Mesendoderm (in vitro differentiated cells): Measurements from ENCODE around the gene GRID2.

ENCODE experiments used
- DNase-seq: peaks from one replicate; pipeline ENCODE4 v3.0.0; 2013
- H2AK5ac ChIP-seq: 2 replicates; pipeline ENCODE4 v1.6.1; 2013; ENCODE audit warnings: low read length, inconsistent platforms
- H2BK120ac ChIP-seq: 2 replicates; pipeline ENCODE4 v1.6.1; 2013; ENCODE audit warnings: low read depth, mild to moderate bottlenecking, low read length, moderate library complexity, mixed read lengths
- H2BK15ac ChIP-seq: replicated peaks from 2 replicates; pipeline ENCODE4 v1.6.1; 2013; ENCODE audit warnings: low read depth, mild to moderate bottlenecking, moderate library complexity
- H2BK5ac ChIP-seq: 2 replicates; pipeline ENCODE4 v1.6.1; 2013; ENCODE audit warnings: low read length, inconsistent platforms
- H3K18ac ChIP-seq: 2 replicates; pipeline ENCODE4 v1.6.1; 2013; ENCODE audit warnings: mild to moderate bottlenecking, low read length, mixed read lengths
- H3K23ac ChIP-seq: one replicate; pipeline ENCODE4 v1.6.1; 2013; ENCODE audit warnings: low read length
- H3K27ac ChIP-seq: 2 replicates; pipeline ENCODE4 v1.5.1; 2013; ENCODE audit warnings: low read depth, mild to moderate bottlenecking, inconsistent platforms, low read length, moderate library complexity
- H3K27me3 ChIP-seq: 2 replicates; pipeline ENCODE4 v1.6.1; 2013; ENCODE audit warnings: low read length, control low read depth, mild to moderate bottlenecking, inconsistent platforms; ENCODE audit not compliant: insufficient read depth, poor library complexity
- H3K36me3 ChIP-seq: 2 replicates; pipeline ENCODE4 v1.6.1; 2013; ENCODE audit warnings: low read length, inconsistent platforms; ENCODE audit not compliant: control insufficient read depth, insufficient read depth
- H3K4ac ChIP-seq: one replicate; pipeline ENCODE4 v1.6.1; 2013; ENCODE audit warnings: low read depth, mild to moderate bottlenecking, low read length, moderate library complexity
- H3K4me1 ChIP-seq: 2 replicates; pipeline ENCODE4 v1.6.1; 2013; ENCODE audit warnings: low read depth, low read length, inconsistent platforms; ENCODE audit not compliant: control insufficient read depth
- H3K4me2 ChIP-seq: 2 replicates; pipeline ENCODE4 v1.6.1; 2013; ENCODE audit warnings: low read length
- H3K4me3 ChIP-seq: 2 replicates; pipeline ENCODE4 v1.5.1; 2013; ENCODE audit warnings: mild to moderate bottlenecking, low read length
- H3K56ac ChIP-seq: one replicate; pipeline ENCODE4 v1.6.1; 2013; ENCODE audit warnings: low read length
- H3K79me1 ChIP-seq: 2 replicates; pipeline ENCODE4 v1.6.1; 2013; ENCODE audit warnings: low read length, inconsistent platforms
- H3K79me2 ChIP-seq: 2 replicates; pipeline ENCODE4 v1.6.1; 2013; ENCODE audit warnings: mild to moderate bottlenecking, low read length; ENCODE audit not compliant: control insufficient read depth, insufficient read depth
- H3K9ac ChIP-seq: 2 replicates; pipeline ENCODE4 v1.6.1; 2013; ENCODE audit warnings: low read length, inconsistent platforms
- H4K5ac ChIP-seq: one replicate; pipeline ENCODE4 v1.6.1; 2013; ENCODE audit warnings: low read length
- H4K8ac ChIP-seq: one replicate; pipeline ENCODE4 v1.6.1; 2013; ENCODE audit warnings: low read depth, mild to moderate bottlenecking, control low read depth, low read length, moderate library complexity
- WGBS: extraction: QIAGEN DNeasy Blood & Tissue Kit; methylation state at CpG from one replicate; pipeline ENCODE4 v1.1.7; 2013; ENCODE audit warnings: low lambda C conversion rate, missing lambda C conversion rate; ENCODE audit not compliant: insufficient coverage; ENCODE audit errors: extremely low coverage; 5-methylcytosine and 5-hydroxymethylcytosine counted together

GRID2 gene

DNA sequence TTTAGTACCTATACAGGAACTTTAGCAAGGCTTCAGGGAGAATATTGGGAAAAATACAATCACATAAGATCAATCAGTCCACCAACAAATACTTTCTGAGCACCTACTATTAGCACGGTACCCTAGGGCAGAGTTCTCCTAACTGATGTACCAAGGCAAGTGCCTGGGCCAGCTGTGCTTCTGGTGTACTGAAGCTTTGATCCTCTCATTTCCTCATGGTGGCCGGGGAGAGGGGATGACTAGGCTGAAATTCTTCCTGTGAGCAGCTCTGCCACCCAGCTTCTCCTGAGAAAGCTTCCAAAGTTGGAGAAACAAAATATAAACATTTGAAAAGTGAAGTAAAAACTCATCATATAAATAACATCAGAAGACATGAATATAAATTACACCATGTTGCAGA, 1475.5 kb downstream of the GRID2 start:
- H2BK15ac ChIP-seq, result no peak overlapping the region
- no peak overlapping the region for H2AK5ac ChIP-seq
- no peaks in the 10 kb centered on the region for H3K79me2 ChIP-seq
- H3K27me3 ChIP-seq, result no peaks in the 10 kb centered on the region
- H3K4me2 ChIP-seq, result no peak overlapping the region
- no peak overlapping the region for H3K4ac ChIP-seq
- H4K8ac ChIP-seq, result no peak overlapping the region
- WGBS, result no CpG with 5 or more reads among the region's 2 CpGs
- DNase-seq, result peak; percentile 47
- H3K56ac ChIP-seq, result no peak overlapping the region
- H3K36me3 ChIP-seq, result no peaks in the 10 kb centered on the region
- no peak overlapping the region for H3K4me3 ChIP-seq
- no peak overlapping the region for H2BK5ac ChIP-seq
- H3K79me1 ChIP-seq, result no peaks in the 10 kb centered on the region
- peaks cover 3% of the 10 kb centered on the region for H3K4me1 ChIP-seq
- no peak overlapping the region for H4K5ac ChIP-seq
- no peak overlapping the region for H3K27ac ChIP-seq
- no peak overlapping the region for H2BK120ac ChIP-seq
- no peak overlapping the region for H3K23ac ChIP-seq
- H3K9ac ChIP-seq, result no peak overlapping the region
- H3K18ac ChIP-seq, result no peak overlapping the region

GRCh38 chr4:93780080-93780479, 1476.3 kb downstream of the GRID2 start:
- H3K79me2 ChIP-seq, result no peaks in the 10 kb centered on the region
- peak; percentile 32 for DNase-seq
- H4K8ac ChIP-seq, result no peak overlapping the region
- no peak overlapping the region for H2AK5ac ChIP-seq
- H2BK5ac ChIP-seq, result no peak overlapping the region
- H2BK15ac ChIP-seq, result no peak overlapping the region
- H3K36me3 ChIP-seq, result no peaks in the 10 kb centered on the region
- no peak overlapping the region for H4K5ac ChIP-seq
- no peak overlapping the region for H2BK120ac ChIP-seq
- H3K4me2 ChIP-seq, result no peak overlapping the region
- H3K27ac ChIP-seq, result no peak overlapping the region
- H3K4me3 ChIP-seq, result no peak overlapping the region
- no peak overlapping the region for H3K4ac ChIP-seq
- H3K4me1 ChIP-seq, result peaks cover 3% of the 10 kb centered on the region
- no CpG with 5 or more reads among the region's 5 CpGs for WGBS
- H3K79me1 ChIP-seq, result no peaks in the 10 kb centered on the region
- no peak overlapping the region for H3K23ac ChIP-seq
- H3K56ac ChIP-seq, result no peak overlapping the region
- no peak overlapping the region for H3K18ac ChIP-seq
- H3K9ac ChIP-seq, result no peak overlapping the region
- no peaks in the 10 kb centered on the region for H3K27me3 ChIP-seq

- Histone ChIP-seq H4K8ac (no peak overlapping the region), H3K4ac (no peak overlapping the region), H3K9ac (no peak overlapping the region), H3K4me2 (no peak overlapping the region), H3K27me3 (no peaks in the 10 kb centered on the region), H3K4me1 (peaks cover 3% of the 10 kb centered on the region), H3K4me3 (no peak overlapping the region), H3K23ac (no peak overlapping the region), H3K36me3 (no peaks in the 10 kb centered on the region), H2AK5ac (no peak overlapping the region), H3K56ac (no peak overlapping the region), H3K79me2 (no peaks in the 10 kb centered on the region), H2BK120ac (no peak overlapping the region), H3K27ac (no peak overlapping the region), H2BK5ac (no peak overlapping the region), H3K18ac (no peak overlapping the region), H3K79me1 (no peaks in the 10 kb centered on the region), H4K5ac (no peak overlapping the region), H2BK15ac (no peak overlapping the region)
- DNase-seq, result no peak
- no CpG with 5 or more reads among the region's 9 CpGs for WGBS
Observed at GRCh38 chr4:93781198-93781597, 1477.4 kb downstream of the GRID2 start.

- Histone ChIP-seq H2AK5ac (no peak overlapping the region), H3K27ac (no peak overlapping the region), H2BK15ac (no peak overlapping the region), H3K9ac (no peak overlapping the region), H3K18ac (no peak overlapping the region), H2BK120ac (no peak overlapping the region), H2BK5ac (no peak overlapping the region), H3K4me1 (no peaks in the 10 kb centered on the region), H3K4me2 (no peak overlapping the region), H4K5ac (no peak overlapping the region), H3K23ac (no peak overlapping the region), H3K4ac (no peak overlapping the region), H3K27me3 (no peaks in the 10 kb centered on the region), H3K79me1 (no peaks in the 10 kb centered on the region), H3K4me3 (no peak overlapping the region), H3K36me3 (no peaks in the 10 kb centered on the region), H3K79me2 (no peaks in the 10 kb centered on the region), H3K56ac (no peak overlapping the region), H4K8ac (no peak overlapping the region)
- WGBS, result no CpG with 5 or more reads among the region's 2 CpGs
- no peak for DNase-seq
Observed at GRCh38 chr4:93786149-93786548, 1482.4 kb downstream of the GRID2 start.

DNA sequence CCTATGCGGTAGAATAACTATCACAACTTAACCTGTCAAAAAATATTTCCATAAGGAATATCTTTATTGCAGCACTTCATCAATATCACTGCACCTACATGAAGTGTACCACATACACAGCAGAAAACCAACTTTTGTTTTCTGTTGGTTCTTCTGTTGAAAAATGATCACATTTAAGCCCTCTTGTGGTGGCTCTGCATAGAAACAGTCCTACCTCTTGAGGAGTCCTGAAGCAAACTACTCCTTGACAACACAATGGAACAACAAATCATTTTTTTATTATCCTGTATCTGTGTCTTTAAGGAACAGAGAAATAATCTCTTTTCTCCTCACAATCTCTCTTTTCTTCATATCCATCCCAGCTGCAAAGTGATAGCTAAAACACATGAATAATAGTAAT, 1484.9 kb downstream of the GRID2 start:
- Histone ChIP-seq H2BK15ac (no peak overlapping the region), H4K5ac (no peak overlapping the region), H3K79me2 (no peaks in the 10 kb centered on the region), H3K9ac (no peak overlapping the region), H3K23ac (no peak overlapping the region), H3K36me3 (no peaks in the 10 kb centered on the region), H3K56ac (no peak overlapping the region), H2BK120ac (no peak overlapping the region), H3K4me2 (no peak overlapping the region), H3K79me1 (no peaks in the 10 kb centered on the region), H3K4me3 (no peak overlapping the region), H2BK5ac (no peak overlapping the region), H3K4ac (no peak overlapping the region), H4K8ac (no peak overlapping the region), H3K4me1 (no peaks in the 10 kb centered on the region), H3K27me3 (no peaks in the 10 kb centered on the region), H3K27ac (no peak overlapping the region), H2AK5ac (no peak overlapping the region), H3K18ac (no peak overlapping the region)
- DNase-seq, result peak; percentile 46
- no CpG with 5 or more reads among the region's 1 CpG for WGBS

- Histone ChIP-seq H3K4me1 (no peaks in the 10 kb centered on the region), H2BK120ac (no peak overlapping the region), H2BK5ac (no peak overlapping the region), H4K5ac (no peak overlapping the region), H3K56ac (no peak overlapping the region), H3K4me3 (no peak overlapping the region), H3K23ac (no peak overlapping the region), H3K18ac (no peak overlapping the region), H2AK5ac (no peak overlapping the region), H3K4me2 (no peak overlapping the region), H3K36me3 (no peaks in the 10 kb centered on the region), H2BK15ac (no peak overlapping the region), H4K8ac (no peak overlapping the region), H3K79me1 (no peaks in the 10 kb centered on the region), H3K9ac (no peak overlapping the region), H3K79me2 (no peaks in the 10 kb centered on the region), H3K4ac (no peak overlapping the region), H3K27me3 (no peaks in the 10 kb centered on the region), H3K27ac (no peak overlapping the region)
- no CpG with 5 or more reads among the region's 3 CpGs for WGBS
- peak; percentile 67 for DNase-seq
Observed at GRCh38 chr4:93791570-93792195, 1487.9 kb downstream of the GRID2 start.
